HCT116 (cell line): ENCODE results near the gene TMEM179. TPM values are rescaled to one million over a fixed set of nuclear protein-coding genes. Genes with fewer than 3 reads are reported as not detected.

Experiments
- ATAC-seq: fragments of 200-7000 bp; cut with Tn5 transposase; 2 replicates; pipeline ENCODE4 v1.9.1; 2020; ENCODE audit warnings: mild to moderate bottlenecking, moderate library complexity
- BruUV-seq: library from RNA; stranded (reverse); fragments of 400-500 nt; replicated peaks from 2 replicates; lab custom pipeline; 2021; lab: Mats Ljungman, UMichigan
- CTCF ChIA-PET: fragments of 300-600 bp; sonication (Branson Sonifier 250); formaldehyde crosslinking; loops from one replicate; lab custom pipeline; 2021; ENCODE audit warnings: antibody characterized with exemption; lab: Charles Lee
- POLR2A ChIA-PET: fragments of 300-600, 350-600 bp; sonication (Branson Sonifier 250); formaldehyde crosslinking; loops from one replicate; lab custom pipeline; 2021; ENCODE audit warnings: antibody characterized with exemption; lab: Charles Lee
- RAD21 ChIA-PET, 2 experiments: fragments of 300-600 bp; sonication (Branson Sonifier 250); formaldehyde crosslinking; loops; one replicate each; lab custom pipeline; 2023; ENCODE audit warnings: low total read pairs in 2 of 2; ENCODE audit not compliant: uncharacterized antibody in 2 of 2, unreplicated experiment in 2 of 2, low non-redundant PET in 1 of 2; lab: Charles Lee
- DNase-seq: peaks from one replicate; pipeline ENCODE4 v3.0.0-alpha.2; 2010; ENCODE audit warnings: low read depth, low spot score
- H2AFZ ChIP-seq: fragments of 200-600 bp; shearing (Covaris generic), sonication (generic); 2 replicates; pipeline ENCODE4 v1.6.1; 2017; ENCODE audit warnings: low read depth, mixed run types, mixed read lengths, antibody characterized with exemption, low read length; ENCODE audit not compliant: poor library complexity, severe bottlenecking
- H3K27ac ChIP-seq: 2 replicates; pipeline ENCODE4 v1.5.1; 2012; ENCODE audit warnings: low read depth, low read length
- H3K27me3 ChIP-seq: fragments of 200-600 bp; sonication (generic); 2 replicates; pipeline ENCODE4 v1.6.1; 2016; ENCODE audit warnings: mixed run types, low read length, mixed read lengths; ENCODE audit not compliant: insufficient read depth
- H3K36me3 ChIP-seq, 2 experiments: fragments of 200-500 bp in 1 of 2; fragments of 200-600 bp in 1 of 2; sonication (Bioruptor generic) in 1 of 2; sonication (generic) in 1 of 2; 2 replicates each; pipeline versions ENCODE4 v1.5.1 to v1.6.1; 2014 to 2016; ENCODE audit warnings: low read length in 2 of 2, inconsistent platforms in 1 of 2, mixed read lengths in 1 of 2, mixed run types in 1 of 2; ENCODE audit not compliant: insufficient read depth in 2 of 2, control insufficient read depth in 1 of 2
- H3K4me1 ChIP-seq, 2 experiments: fragments of 200-600 bp in 1 of 2; sonication (generic) in 1 of 2; 2 replicates each; pipeline versions ENCODE4 v1.5.1 to v1.6.1; 2012 to 2017; ENCODE audit warnings: low read length in 2 of 2, inconsistent platforms in 1 of 2, mild to moderate bottlenecking in 1 of 2, mixed read lengths in 1 of 2, mixed run types in 1 of 2, moderate library complexity in 1 of 2; ENCODE audit not compliant: insufficient read depth in 2 of 2, control insufficient read depth in 1 of 2
- H3K4me2 ChIP-seq: fragments of 200-600 bp; sonication (generic); 2 replicates; pipeline ENCODE4 v1.6.1; 2017; ENCODE audit warnings: mixed run types, low read length, mixed read lengths
- H3K4me3 ChIP-seq, 2 experiments: fragments of 200-600 bp in 1 of 2; sonication (generic) in 1 of 2; replicated peaks in 1 of 2; 2 replicates each; pipeline ENCODE4 v1.5.1; 2011 to 2016; ENCODE audit warnings: low read length in 2 of 2, control low read depth in 1 of 2, low read depth in 1 of 2, mild to moderate bottlenecking in 1 of 2, mixed read lengths in 1 of 2, mixed run types in 1 of 2
- H3K79me2 ChIP-seq: fragments of 200-600 bp; sonication (generic); 2 replicates; pipeline ENCODE4 v1.6.1; 2017; ENCODE audit warnings: mild to moderate bottlenecking, mixed run types, low read length, moderate library complexity, mixed read lengths; ENCODE audit not compliant: insufficient read depth
- H3K9ac ChIP-seq: fragments of 200-600 bp; sonication (generic); 2 replicates; pipeline ENCODE4 v1.6.1; 2016; ENCODE audit warnings: low read length, mixed read lengths
- H3K9me2 ChIP-seq: fragments of 200-600 bp; sonication (generic), shearing (Covaris generic); 2 replicates; pipeline ENCODE4 v1.6.1; 2017; ENCODE audit warnings: mixed run types, mild to moderate bottlenecking, moderate library complexity; ENCODE audit not compliant: insufficient read depth
- H3K9me3 ChIP-seq, 2 experiments: fragments of 200-500 bp in 1 of 2; fragments of 200-600 bp in 1 of 2; sonication (Bioruptor generic) in 1 of 2; sonication (generic) in 1 of 2; 2 replicates each; pipeline ENCODE4 v1.6.1; 2014 to 2017; ENCODE audit warnings: low read length in 2 of 2, mixed read lengths in 2 of 2, inconsistent platforms in 1 of 2, low read depth in 1 of 2, mild to moderate bottlenecking in 1 of 2, mixed run types in 1 of 2, moderate library complexity in 1 of 2; ENCODE audit not compliant: control insufficient read depth in 1 of 2, insufficient read depth in 1 of 2
- H4K20me1 ChIP-seq: fragments of 200-600 bp; sonication (generic), shearing (Covaris generic); 2 replicates; pipeline ENCODE4 v1.6.1; 2017; ENCODE audit warnings: mixed run types, mild to moderate bottlenecking, moderate library complexity; ENCODE audit not compliant: insufficient read depth
- CBX3 ChIP-seq: IDR thresholded peaks from 2 replicates; pipeline ENCODE4 v1.6.1; 2012; ENCODE audit warnings: low read depth
- CTCF ChIP-seq, 3 experiments: fragments of 200-600 bp in 1 of 3; sonication (generic) in 1 of 3; IDR thresholded peaks in 2 of 3; conservative IDR thresholded peaks in 1 of 3; 2 replicates each; pipeline ENCODE4 v1.5.1; 2012 to 2017; ENCODE audit warnings: low read depth in 2 of 3, low read length in 2 of 3, antibody characterized with exemption in 1 of 3, borderline replicate concordance in 1 of 3, control low read depth in 1 of 3, mild to moderate bottlenecking in 1 of 3, mixed read lengths in 1 of 3, mixed run types in 1 of 3, moderate library complexity in 1 of 3; ENCODE audit not compliant: insufficient read depth in 1 of 3
- ELF1 ChIP-seq: IDR thresholded peaks from 2 replicates; pipeline ENCODE4 v1.6.1; 2012; ENCODE audit warnings: low read depth, borderline replicate concordance
- EZH2 ChIP-seq: fragments of 200-600 bp; sonication (generic); IDR thresholded peaks from 2 replicates; pipeline ENCODE4 v1.6.1; 2017; ENCODE audit warnings: antibody characterized with exemption, mixed run types
- EZH2phosphoT487 ChIP-seq: fragments of 200-600 bp; IDR thresholded peaks from 2 replicates; pipeline ENCODE4 v1.6.1; 2018; ENCODE audit warnings: antibody characterized with exemption, borderline replicate concordance
- FOSL1 ChIP-seq: IDR thresholded peaks from 2 replicates; pipeline ENCODE4 v1.6.1; 2012; ENCODE audit warnings: low read depth
- POLR2A ChIP-seq: IDR thresholded peaks from 2 replicates; pipeline ENCODE4 v1.7.0; 2011; ENCODE audit warnings: borderline replicate concordance; ENCODE audit not compliant: insufficient read depth, insufficient read length; ENCODE audit errors: extremely low read depth
- RAD21 ChIP-seq: IDR thresholded peaks from 2 replicates; pipeline ENCODE4 v1.6.1; 2012; ENCODE audit warnings: low read depth, mild to moderate bottlenecking
- SIN3A ChIP-seq: IDR thresholded peaks from 2 replicates; pipeline ENCODE4 v1.6.1; 2012; ENCODE audit warnings: low read depth
- ZBTB33 ChIP-seq: IDR thresholded peaks from 2 replicates; pipeline ENCODE4 v1.6.1; 2011; ENCODE audit warnings: mild to moderate bottlenecking, low read length, moderate library complexity; ENCODE audit not compliant: insufficient replicate concordance; ENCODE audit errors: extremely low read depth
- ZNF274 ChIP-seq: fragments of 200-500 bp; sonication (Bioruptor generic); IDR thresholded peaks from 2 replicates; pipeline ENCODE4 v1.6.1; 2014; ENCODE audit warnings: mild to moderate bottlenecking, low read depth, low read length, inconsistent platforms
- intact Hi-C: fragments of 100-400 bp; cut with micrococcal nuclease; formaldehyde crosslinking; loops from 2 replicates; pipeline ENCODE4 v1.10.0; 2022
- total RNA-seq: library from RNA; stranded (reverse); gene quantifications from one replicate; pipeline ENCODE4 v1.2.1, GENCODE V29; 2021; ENCODE audit not compliant: unreplicated experiment
- TF ChIP-seq, protein P1 (sequence below): IDR thresholded peaks from 2 replicates; pipeline ENCODE4 v1.6.1; 2012

TMEM179 gene
- total RNA-seq, 1 experiment from 2014 or later = not detected

GRCh38 chr14:104592292-104592672, 12.3 kb downstream of the TMEM179 start:
- ChIA-PET RAD21 (no interaction called here), POLR2A (no interaction called here), CTCF (no interaction called here)
- Histone ChIP-seq H2AFZ (no peak overlapping the region), H3K4me1 (no peaks in the 10 kb centered on the region), H3K9ac (no peak overlapping the region), H3K9me3 (no peaks in the 10 kb centered on the region), H3K4me2 (no peak overlapping the region), H3K27ac (no peak overlapping the region), H3K79me2 (no peaks in the 10 kb centered on the region), H3K9me2 (no peaks in the 10 kb centered on the region), H3K36me3 (no peaks in the 10 kb centered on the region), H3K4me3 (no peak overlapping the region), H3K27me3 (no peaks in the 10 kb centered on the region; the same call in 1 of the 2 replicates), H4K20me1 (no peaks in the 10 kb centered on the region)
- ATAC-seq (no peak), DNase-seq (no peak)
- no peak for TF ChIP-seq SIN3A
- TF ChIP-seq POLR2A = no peak
- no peak for TF ChIP-seq ZBTB33
- no peak for TF ChIP-seq RAD21
- TF ChIP-seq, protein P1, sequence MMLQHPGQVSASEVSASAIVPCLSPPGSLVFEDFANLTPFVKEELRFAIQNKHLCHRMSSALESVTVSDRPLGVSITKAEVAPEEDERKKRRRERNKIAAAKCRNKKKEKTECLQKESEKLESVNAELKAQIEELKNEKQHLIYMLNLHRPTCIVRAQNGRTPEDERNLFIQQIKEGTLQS = no peak
- TF ChIP-seq FOSL1 = no peak
- TF ChIP-seq EZH2phosphoT487 = no peak
- TF ChIP-seq EZH2 = no peak
- no peak for TF ChIP-seq ZNF274
- TF ChIP-seq CBX3 = no peak
- no peak for TF ChIP-seq ELF1
- no peak for TF ChIP-seq CTCF (IDR thresholded peaks at IDR 0.05 in 2 of 3, conservative IDR thresholded peaks at IDR 0.05 in 1 of 3; ENCODE audit: borderline replicate concordance in 1 of 3, insufficient read depth in 1 of 3, low read depth in 2 of 3, low read length in 2 of 3)
- intact Hi-C loops = no loop called here
- no TSS peak for BruUV-seq
